ENCODE data around the gene SSRP1.

SSRP1 gene

GRCh38 chr11:57320719-57321387 lies 14.8 kb downstream of the SSRP1 start:
- DNase-seq (ENCODE audit: low spot score): no peak
- no peak for TF ChIP-seq CTCF (IDR thresholded peaks at IDR 0.05; ENCODE audit: extremely low read depth, missing control alignments)

DNA sequence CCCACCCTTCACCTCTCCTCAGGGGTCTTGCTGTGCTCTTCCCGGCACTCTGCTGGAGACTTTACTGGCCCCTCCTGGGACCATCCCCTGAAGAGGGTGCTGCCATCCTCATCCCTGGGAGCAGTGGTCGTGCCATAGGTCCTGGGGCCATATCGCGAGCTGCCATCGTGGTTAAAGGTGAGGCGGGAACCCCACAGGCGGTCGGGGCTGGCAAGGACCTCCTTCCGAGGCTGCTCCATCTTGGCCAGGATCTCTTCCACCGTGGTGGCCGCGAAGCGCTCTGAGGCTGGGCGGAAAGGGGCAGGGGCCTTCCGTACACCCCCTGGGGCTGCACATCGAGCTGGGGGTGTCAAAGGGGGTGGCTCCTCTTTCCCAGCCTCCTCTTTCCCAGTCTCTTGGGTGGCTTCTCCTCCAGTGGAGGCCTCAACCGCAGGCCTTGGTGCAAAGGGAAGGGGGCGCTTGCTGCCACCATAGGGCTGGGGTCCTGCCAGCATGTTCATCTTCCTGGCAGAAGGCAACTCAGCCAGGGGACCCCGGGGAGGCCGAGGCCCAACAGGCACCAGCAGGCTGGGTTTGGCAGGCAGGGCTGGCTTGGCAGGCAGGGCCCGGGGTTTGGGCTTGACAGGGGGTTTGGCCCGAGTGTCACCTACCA lies 15.5 kb downstream of the SSRP1 start:
- DNase-seq (ENCODE audit: low spot score): no peak
- no peak for TF ChIP-seq CTCF (IDR thresholded peaks at IDR 0.05; ENCODE audit: extremely low read depth, missing control alignments)

DNA sequence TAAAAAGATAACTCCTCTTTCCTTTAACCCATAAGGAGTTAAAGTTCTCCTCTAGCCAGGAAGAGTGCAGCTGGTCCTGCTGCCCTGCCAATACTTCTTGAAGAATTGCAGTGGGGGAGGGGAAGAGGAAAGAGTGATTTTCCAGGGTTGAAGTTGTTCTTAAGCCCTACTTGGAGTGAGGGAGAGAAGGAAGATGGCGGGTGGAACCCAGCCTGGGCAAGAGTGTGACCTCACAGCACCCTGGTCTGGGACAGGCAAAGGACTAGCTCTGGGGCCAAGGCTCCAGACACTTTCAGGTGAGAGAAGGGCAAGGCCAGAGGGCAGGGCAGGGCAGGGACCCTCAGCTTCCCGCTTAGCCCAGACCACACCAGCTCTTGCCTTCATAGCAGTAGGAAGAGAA lies 17.5 kb downstream of the SSRP1 start:
- no peak for DNase-seq (ENCODE audit: low spot score)
- TF ChIP-seq CTCF (IDR thresholded peaks at IDR 0.05; ENCODE audit: extremely low read depth, missing control alignments): no peak

- no peak for DNase-seq (ENCODE audit: low spot score)
Observed at GRCh38 chr11:57316017-57316416, 19.7 kb downstream of the SSRP1 start.

GRCh38 chr11:57315491-57315890 lies 20.2 kb downstream of the SSRP1 start:
- DNase-seq (ENCODE audit: low spot score): no peak
- TF ChIP-seq CTCF (IDR thresholded peaks at IDR 0.05; ENCODE audit: extremely low read depth, missing control alignments): no peak

More at GRCh38 chr11:57316017-57316416, 19.7 kb downstream of the SSRP1 start:
- TF ChIP-seq CTCF (IDR thresholded peaks at IDR 0.05; ENCODE audit: extremely low read depth, missing control alignments): no peak

- TF ChIP-seq CTCF (IDR thresholded peaks at IDR 0.05; ENCODE audit: extremely low read depth, missing control alignments): no peak
- no peak for DNase-seq (ENCODE audit: low spot score)
Observed at GRCh38 chr11:57314221-57314973, 21.3 kb downstream of the SSRP1 start.

- no peak for DNase-seq (ENCODE audit: low spot score)
- no peak for TF ChIP-seq CTCF (IDR thresholded peaks at IDR 0.05; ENCODE audit: extremely low read depth, missing control alignments)
Observed at GRCh38 chr11:57313788-57314135, 21.9 kb downstream of the SSRP1 start.
